Right lobe of liver (tissue), 6 donors: ENCODE results near the gene MARCOL. TPM values are rescaled to one million over a fixed set of nuclear protein-coding genes. Genes with fewer than 3 reads are reported as not detected.

Experiments
- ATAC-seq, 4 donors: fragments of 200-7000 bp; cut with Tn5 transposase; one replicate each; pipeline ENCODE4 v1.9.1; 2020; ENCODE audit warnings: mild to moderate bottlenecking in 4 of 4, moderate library complexity in 4 of 4
- DNase-seq, 3 donors: peaks; one replicate each; pipeline ENCODE4 v3.0.0-alpha.2; 2020
- H3K27ac ChIP-seq, 3 donors: fragments of 200-600 bp; one replicate each; pipeline ENCODE4 v1.8.0; 2022
- H3K27me3 ChIP-seq, 2 donors: fragments of 200-600 bp; one replicate each; pipeline ENCODE4 v1.8.0; 2022
- H3K36me3 ChIP-seq, 4 donors: fragments of 200-600 bp; sonication (generic) in 1 of 4; one replicate each; pipeline versions ENCODE4 v1.5.1 to v1.8.0; 2017 to 2022; ENCODE audit warnings: control low read depth in 1 of 4
- H3K4me1 ChIP-seq, 4 donors: fragments of 200-600 bp; sonication (generic) in 1 of 4; one replicate each; pipeline versions ENCODE4 v1.5.1 to v1.8.0; 2017 to 2022; ENCODE audit warnings: control low read depth in 1 of 4
- H3K4me3 ChIP-seq, 3 donors: fragments of 200-600 bp; one replicate each; pipeline ENCODE4 v1.8.0; 2022
- H3K9me3 ChIP-seq, 4 donors: fragments of 200-600 bp; sonication (generic) in 1 of 4; one replicate each; pipeline versions ENCODE4 v1.5.1 to v1.8.0; 2017 to 2022; ENCODE audit warnings: control low read depth in 1 of 4
- CTCF ChIP-seq, 4 donors: fragments of 200-600 bp in 3 of 4; fragments of 450-650 bp in 1 of 4; IDR thresholded peaks; one replicate each; pipeline versions ENCODE4 v1.5.1 to v1.8.0; 2016 to 2022; ENCODE audit warnings: antibody characterized with exemption in 4 of 4, mild to moderate bottlenecking in 2 of 4
- POLR2A ChIP-seq: fragments of 450-650 bp; IDR thresholded peaks from one replicate; pipeline ENCODE4 v1.6.1; 2017; ENCODE audit warnings: antibody characterized with exemption, mild to moderate bottlenecking
- WGBS: methylation state at CpG from one replicate; pipeline ENCODE4 v1.1.6; 2018; ENCODE audit warnings: low coverage, low lambda C conversion rate; ENCODE audit not compliant: insufficient coverage; ENCODE audit errors: missing lambda C conversion rate; 5-methylcytosine and 5-hydroxymethylcytosine counted together
- intact Hi-C, 2 donors: fragments of 100-400 bp; cut with DNase I; formaldehyde crosslinking; loops; one replicate each; pipeline versions ENCODE4 v1.11.2 to v1.14.1; 2022
- long read RNA-seq: library from polyadenylated mRNA; unstranded; transcript quantifications from one replicate; pipeline ENCODE4 v2.0.0, GENCODE V29; 2019
- total RNA-seq, 6 experiments: library from RNA; depleted of rRNA in 2 of 6; stranded (reverse); fragments of >200 nt in 2 of 6; fragmentation: NEBNext Ultra II Directional in 3 of 6; extraction: Animal tissue kit (Norgen Biotek cat#: 25700) in 3 of 6; gene quantifications; one replicate each; pipeline versions ENCODE4 v1.1.0 to v1.2.4, GENCODE V29; 2016 to 2023
- donor health status: DM: no; HTN: yes; CAD: no.
- donor health status: DM: no; HTN: no; CAD: no.
- donor health status: DM: no; HTN: no; CAD: no.
- donor health status: DM: no; HTN: yes; CAD: no.
- donor health status: DM: no; HTN: yes; CAD: no.

The MARCOL gene, protein sequence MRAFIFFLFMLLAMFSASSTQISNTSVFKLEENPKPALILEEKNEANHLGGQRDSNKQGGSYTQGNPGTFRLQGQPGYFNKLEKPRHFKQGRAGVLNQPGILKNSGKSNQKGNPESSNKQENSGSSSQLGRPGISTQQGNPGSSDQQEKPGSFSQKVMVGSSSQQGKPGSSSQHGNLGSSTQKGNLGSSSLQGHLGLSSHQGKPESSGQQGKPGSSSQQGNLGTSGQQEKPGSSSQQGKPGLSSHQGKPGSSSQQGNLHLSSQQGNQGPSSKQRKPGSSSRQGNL
- total RNA-seq, result not detected
- long read RNA-seq, result 0 reads

GRCh38 chr5:148238418-148238794, at the start of gene MARCOL:
Gene MARCOL, plus strand, starts transcription at chr5:148238525. Its CDS starts 73 bp downstream, at chr5:148238598.
- DNase-seq (no peak), ATAC-seq (no peak)
- Histone ChIP-seq H3K27ac (no peak within 1 kb of the TSS), H3K36me3 (no peaks in the 10 kb centered on the region), H3K27me3 (no peaks in the 10 kb centered on the region), H3K4me3 (no peak within 1 kb of the TSS), H3K9me3 (no peaks in the 10 kb centered on the region), H3K4me1 (no peaks in the 10 kb centered on the region)
- 71% methylated on average over 2 of the region's 2 CpGs for WGBS
- no peak for TF ChIP-seq CTCF (IDR thresholded peaks at IDR 0.05)
- TF ChIP-seq POLR2A, result no peak
- intact Hi-C loops, result no loop called here

- H3K4me3 ChIP-seq, result no peak overlapping the region
- WGBS, result 21% methylated on average over 1 of the region's 1 CpG
- ATAC-seq, result no peak
- no peak overlapping the region for H3K27ac ChIP-seq
- intact Hi-C loops, result no loop called here
- H3K36me3 ChIP-seq, result no peaks in the 10 kb centered on the region
- no peak for DNase-seq
- no peak for TF ChIP-seq CTCF (IDR thresholded peaks at IDR 0.05)
- no peak for TF ChIP-seq POLR2A
- H3K27me3 ChIP-seq, result no peaks in the 10 kb centered on the region
- no peaks in the 10 kb centered on the region for H3K9me3 ChIP-seq
- H3K4me1 ChIP-seq, result no peaks in the 10 kb centered on the region
Observed at GRCh38 chr5:148191010-148191409, 47.3 kb upstream of the MARCOL start.

GRCh38 chr5:148193202-148193601, 45.1 kb upstream of the MARCOL start:
- Histone ChIP-seq H3K36me3 (no peaks in the 10 kb centered on the region), H3K27ac (no peak overlapping the region), H3K27me3 (no peaks in the 10 kb centered on the region), H3K9me3 (no peaks in the 10 kb centered on the region), H3K4me1 (no peaks in the 10 kb centered on the region), H3K4me3 (no peak overlapping the region)
- no peak for ATAC-seq
- TF ChIP-seq CTCF (IDR thresholded peaks at IDR 0.05) (no peak), POLR2A (no peak)
- intact Hi-C loops, result no loop called here
- no peak for DNase-seq
- 86% methylated on average over 1 of the region's 1 CpG for WGBS

DNA sequence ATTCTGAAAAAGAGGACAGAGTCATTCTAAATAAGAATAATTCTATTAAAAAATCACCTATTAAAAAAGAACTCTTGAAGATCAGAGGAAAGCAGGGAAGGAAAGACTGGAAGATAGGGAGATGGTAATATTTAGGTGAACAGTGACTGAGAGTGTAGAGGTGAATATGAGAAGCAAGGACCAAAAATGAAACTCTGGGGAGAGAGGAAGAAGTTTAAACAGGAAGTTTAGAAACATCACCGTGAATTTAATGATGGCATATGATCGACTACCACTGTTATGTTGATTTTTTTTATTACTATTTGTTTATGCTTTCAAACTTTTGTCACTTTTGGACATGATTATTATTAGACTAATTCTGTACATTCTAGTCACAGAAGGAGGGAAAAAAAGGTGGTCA, 37.2 kb upstream of the MARCOL start:
- intact Hi-C loops, result no loop called here
- no peaks in the 10 kb centered on the region for H3K27me3 ChIP-seq
- H3K9me3 ChIP-seq, result no peaks in the 10 kb centered on the region
- TF ChIP-seq CTCF (IDR thresholded peaks at IDR 0.05) (no peak), POLR2A (no peak)
- DNase-seq (no peak), ATAC-seq (no peak)
- H3K4me3 ChIP-seq, result no peak overlapping the region
- no peak overlapping the region for H3K27ac ChIP-seq
- H3K36me3 ChIP-seq, result no peaks in the 10 kb centered on the region
- H3K4me1 ChIP-seq, result peaks cover 0 to 10% (median 0%) of the 10 kb centered on the region in 4 donors
- WGBS, result 57% methylated on average over 2 of the region's 2 CpGs
